Esophagus mucosa (tissue), 1 donor: ENCODE measurements around the gene KLC3. TPM values are rescaled to one million over a fixed set of nuclear protein-coding genes. Genes with fewer than 3 reads are reported as not detected.

Experiments used
- ATAC-seq: fragments of 200-7000 bp; cut with Tn5 transposase; one replicate; pipeline ENCODE4 v1.9.1; 2020
- total RNA-seq: library from RNA; stranded (reverse); gene quantifications from one replicate; pipeline ENCODE4 v1.2.4, GENCODE V29; 2023
- donor health status: DM: yes; HTN: yes; CAD: no.

The KLC3 gene
- total RNA-seq, 1 donor from 2014 or later = 17.5 TPM

- ATAC-seq = no peak
These were observed 39.6 kb downstream of the KLC3 start for GRCh38 chr19:45380107-45380506.

- peak; percentile 20 for ATAC-seq
These were observed 41.9 kb downstream of the KLC3 start for GRCh38 chr19:45382426-45382825.

- peak; percentile 41 for ATAC-seq
These were observed 45.1 kb downstream of the KLC3 start for GRCh38 chr19:45385392-45386221.

GRCh38 chr19:45391346-45391745 lies 50.8 kb downstream of the KLC3 start:
- ATAC-seq = peak; percentile 40

DNA sequence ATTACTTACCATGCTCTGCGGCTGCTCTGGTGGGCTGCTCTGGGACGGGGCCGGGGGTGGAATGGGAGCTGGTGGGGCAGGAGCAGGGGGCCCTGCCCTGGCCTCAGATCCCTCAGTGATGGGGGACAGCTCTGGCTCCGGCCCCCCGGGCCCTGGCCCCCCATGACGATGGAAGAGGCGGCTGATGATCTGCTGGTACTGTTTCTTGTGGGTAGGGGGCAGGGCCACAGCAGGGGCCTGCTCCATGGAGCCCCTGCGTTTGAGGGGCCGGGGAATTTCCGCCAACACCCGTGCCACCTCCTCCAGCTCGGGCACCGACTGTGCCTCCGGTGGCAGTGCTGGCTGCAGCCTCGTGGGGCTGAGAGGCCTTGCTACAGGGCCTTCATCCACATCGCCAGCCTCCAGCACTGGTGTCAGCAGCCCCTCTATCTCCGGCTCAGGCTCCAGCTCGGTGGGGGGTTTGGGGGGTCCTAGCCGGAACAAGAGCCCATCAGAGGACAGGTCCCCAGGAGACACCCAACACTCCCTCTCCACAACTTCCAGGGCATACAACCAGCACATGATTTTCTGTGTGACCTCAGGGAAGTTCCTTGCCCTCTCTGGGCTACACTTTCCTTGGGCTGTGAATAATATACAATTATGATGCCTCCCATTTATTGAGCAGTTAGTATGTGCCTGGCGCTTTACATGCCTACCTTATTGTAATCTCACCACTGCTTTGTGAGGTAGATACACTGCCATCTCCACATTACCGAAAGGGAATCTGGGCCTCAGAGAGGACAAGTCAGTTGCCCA lies 51.5 kb downstream of the KLC3 start:
- ATAC-seq = peak; percentile 33

GRCh38 chr19:45395821-45396617 lies 55.5 kb downstream of the KLC3 start:
- no peak for ATAC-seq

GRCh38 chr19:45400192-45400591 lies 59.6 kb downstream of the KLC3 start:
- peak; percentile 75 for ATAC-seq

Other genes starting within 250 kb of the KLC3 start
- 24.2 TPM for gene PPP1R37, start 247.6 kb upstream of the KLC3 start, total RNA-seq
- gene NKPD1, start 179.8 kb upstream of the KLC3 start, total RNA-seq = 1.00 TPM
- 19.6 TPM for gene TRAPPC6A, start 162.5 kb upstream of the KLC3 start, total RNA-seq
- gene BLOC1S3, start 162.0 kb upstream of the KLC3 start, total RNA-seq = 8.8 TPM
- gene EXOC3L2, start 95.3 kb upstream of the KLC3 start, total RNA-seq = 1.1 TPM
- gene MARK4, start 89.5 kb upstream of the KLC3 start, total RNA-seq = 21.0 TPM
- 0.96 TPM for gene CKM, start 17.9 kb upstream of the KLC3 start, total RNA-seq
- gene ERCC2, start 29.8 kb downstream of the KLC3 start, total RNA-seq = 10.6 TPM
- 186 TPM for gene PPP1R13L, start 64.3 kb downstream of the KLC3 start, total RNA-seq
- gene POLR1G, start 65.9 kb downstream of the KLC3 start, total RNA-seq = 6.5 TPM
- 48.5 TPM for gene ERCC1, start 83.2 kb downstream of the KLC3 start, total RNA-seq
- gene FOSB, start 127.2 kb downstream of the KLC3 start, total RNA-seq = 2.5 TPM
- 1.4 TPM for gene RTN2, start 156.3 kb downstream of the KLC3 start, total RNA-seq
- 2.4 TPM for gene PPM1N, start 157.7 kb downstream of the KLC3 start, total RNA-seq
- gene VASP, start 166.7 kb downstream of the KLC3 start, total RNA-seq = 48.8 TPM
- gene OPA3, start 244.1 kb downstream of the KLC3 start, total RNA-seq = 10.0 TPM